Measurements from ENCODE around the gene AP2B1. TPM values are rescaled to one million over a fixed set of nuclear protein-coding genes. Genes with fewer than 3 reads are reported as not detected.
A peak's percentile ranks its signal among the peaks of the same experiment; 100 is the strongest.
"Not testable (repeated sequence)": the region's sequence is repeated elsewhere in the genome, so short reads cannot be mapped to it uniquely, and the experiment has no call there.

Gene AP2B1
- total RNA-seq, 3 donors from 2014 or later, result 119 to 129 (median 126) TPM

DNA sequence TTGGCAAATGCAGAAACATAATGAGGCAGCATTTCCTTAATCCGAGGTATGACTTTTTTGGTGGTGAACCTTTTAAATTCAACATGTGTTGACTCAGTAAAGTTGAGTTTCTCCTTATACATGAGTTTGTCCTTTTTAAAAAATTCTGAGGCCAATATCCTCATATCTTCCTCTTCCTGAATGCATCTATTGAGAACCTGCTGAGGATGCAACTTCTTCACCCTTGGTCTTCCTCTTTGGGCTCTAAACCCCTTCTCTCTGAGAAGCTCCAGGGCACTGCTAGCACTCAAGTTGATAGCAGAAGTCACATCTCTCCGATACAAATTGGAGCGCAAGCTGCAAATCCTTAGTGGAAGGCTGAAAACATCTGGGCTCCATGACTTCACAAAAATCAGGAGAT, 29.8 kb upstream of the AP2B1 start:
- no peak for DNase-seq
- Mint-ChIP-seq H3K27me3 (ENCODE audit: low read depth) (peaks cover 12% of the 10 kb centered on the region), H3K4me1 (ENCODE audit: low read depth) (peaks cover 2% of the 10 kb centered on the region), H3K4me3 (no peak overlapping the region), H3K9me3 (no peaks in the 10 kb centered on the region), H3K36me3 (ENCODE audit: insufficient read depth) (no peaks in the 10 kb centered on the region)
- ATAC-seq, result no peak

DNA sequence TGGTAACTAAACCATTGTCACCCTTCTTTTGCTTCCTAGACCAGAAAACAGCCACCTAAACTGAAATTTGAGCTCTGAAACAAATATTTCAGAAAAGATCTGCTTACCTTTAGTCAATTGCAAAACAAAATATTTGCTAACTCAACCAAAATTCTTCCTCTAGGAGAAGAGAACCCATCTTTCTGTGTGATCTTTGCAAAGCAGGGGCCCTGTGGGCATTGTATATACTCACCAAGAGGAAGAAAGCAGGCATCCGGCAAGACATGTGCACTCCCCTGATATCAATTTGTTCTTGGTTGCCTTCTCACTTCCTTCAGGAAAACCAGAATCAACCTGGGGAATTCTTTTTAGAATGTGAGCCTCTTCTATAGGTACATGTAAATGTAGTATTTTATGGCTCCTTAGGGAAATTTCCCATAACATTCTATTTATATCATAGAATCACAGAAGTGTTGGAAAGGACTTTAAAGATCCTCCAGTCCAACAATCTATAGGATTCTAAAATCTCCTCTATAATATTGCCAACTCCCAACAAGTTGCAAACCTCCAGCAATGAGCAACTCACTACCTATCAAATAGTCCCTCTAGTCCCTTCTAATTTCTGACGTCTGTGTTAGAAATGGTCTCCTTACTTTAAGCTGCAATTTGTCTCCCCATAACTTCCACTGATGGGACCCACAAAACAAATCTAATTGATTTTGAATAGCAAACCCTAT, 27.5 kb upstream of the AP2B1 start:
- no peak overlapping the region for H3K4me3 Mint-ChIP-seq
- no peak for DNase-seq

DNA sequence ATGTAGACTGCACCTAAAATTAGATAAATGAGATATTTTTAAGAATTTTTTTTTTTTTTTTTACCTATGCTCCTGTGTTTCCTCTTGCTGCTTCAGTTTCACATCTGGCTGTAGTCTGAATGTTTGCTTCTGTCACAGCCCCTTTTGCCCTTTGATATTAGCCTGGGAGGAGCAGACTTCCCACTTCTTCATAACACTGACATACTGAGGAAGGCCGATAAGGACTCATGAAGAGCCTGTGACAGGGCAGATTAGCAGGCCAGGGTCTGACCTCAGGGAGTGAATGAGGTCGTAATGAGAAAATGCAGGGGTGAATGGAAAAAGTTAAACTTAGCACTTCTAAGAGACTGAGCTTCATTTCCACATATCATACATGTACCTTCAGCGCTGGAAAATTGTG, 26.4 kb upstream of the AP2B1 start, which contains the start of gene SLFN14:
Gene SLFN14 (minus strand): TSS at position 117 of the 400 bp plus-strand sequence. CDS start 2,757 bp downstream, outside the sequence.
- H3K9me3 Mint-ChIP-seq, result no peaks in the 10 kb centered on the region
- no peaks in the 10 kb centered on the region for H3K36me3 Mint-ChIP-seq (ENCODE audit: insufficient read depth)
- ATAC-seq (no peak), DNase-seq (no peak)
- H3K27me3 Mint-ChIP-seq (ENCODE audit: low read depth), result peaks cover 12% of the 10 kb centered on the region
- H3K4me3 Mint-ChIP-seq, result no peak within 1 kb of the TSS
- H3K4me1 Mint-ChIP-seq (ENCODE audit: low read depth), result peaks cover 2% of the 10 kb centered on the region

More for the DNA sequence above, 27.5 kb upstream of the AP2B1 start:
- no peak for ATAC-seq
- H3K9me3 Mint-ChIP-seq, result no peaks in the 10 kb centered on the region
- H3K27me3 Mint-ChIP-seq (ENCODE audit: low read depth), result peaks cover 12% of the 10 kb centered on the region
- peaks cover 2% of the 10 kb centered on the region for H3K4me1 Mint-ChIP-seq (ENCODE audit: low read depth)
- H3K36me3 Mint-ChIP-seq (ENCODE audit: insufficient read depth), result no peaks in the 10 kb centered on the region

DNA sequence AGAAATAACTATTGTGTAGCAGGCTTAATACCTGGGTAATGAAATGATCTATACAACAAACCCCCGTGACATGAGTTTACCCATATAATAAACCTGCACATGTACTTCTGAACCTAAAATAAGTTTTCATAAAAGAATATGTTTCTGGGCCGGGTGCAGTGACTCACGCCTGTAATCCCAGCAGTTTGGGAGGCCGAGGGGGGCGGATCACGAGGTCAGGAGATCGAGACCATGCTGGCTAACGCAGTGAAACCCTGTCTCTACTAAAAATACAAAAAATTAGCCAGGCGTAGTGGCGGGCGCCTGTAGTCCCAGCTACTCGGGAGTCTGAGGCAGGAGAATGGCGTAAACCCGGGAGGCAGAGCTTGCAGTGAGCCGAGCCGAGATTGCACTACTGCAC, 23.9 kb upstream of the AP2B1 start:
- not testable (repeated sequence) for H3K9me3 Mint-ChIP-seq; DNase-seq; H3K36me3 Mint-ChIP-seq (ENCODE audit: insufficient read depth); H3K4me3 Mint-ChIP-seq; H3K4me1 Mint-ChIP-seq (ENCODE audit: low read depth); ATAC-seq
- H3K27me3 Mint-ChIP-seq (ENCODE audit: low read depth), result peaks cover 11% of the 10 kb centered on the region

DNA sequence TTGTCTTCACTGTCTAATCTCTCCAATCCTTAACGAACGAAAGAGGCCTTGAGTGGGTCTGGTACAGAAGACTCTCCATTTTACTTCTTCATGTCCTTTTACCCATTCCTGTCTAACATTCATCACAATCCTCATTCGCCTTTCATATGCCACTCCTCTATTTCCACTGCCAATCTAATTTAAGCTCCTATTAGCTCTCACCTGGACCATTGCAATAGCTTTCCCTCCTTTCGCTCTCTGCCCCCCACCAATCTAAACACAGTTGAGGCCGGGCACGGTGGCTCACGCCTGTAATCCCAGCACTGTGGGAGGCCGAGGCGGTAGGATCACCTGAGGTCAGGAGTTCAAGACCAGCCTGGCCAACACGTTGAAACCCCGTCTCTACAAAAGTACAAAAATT, 20.2 kb upstream of the AP2B1 start:
- peaks cover 28% of the 10 kb centered on the region for H3K4me1 Mint-ChIP-seq (ENCODE audit: low read depth)
- no peaks in the 10 kb centered on the region for H3K9me3 Mint-ChIP-seq
- peaks cover 3% of the 10 kb centered on the region for H3K36me3 Mint-ChIP-seq (ENCODE audit: insufficient read depth)
- H3K27me3 Mint-ChIP-seq (ENCODE audit: low read depth), result no peaks in the 10 kb centered on the region
- ATAC-seq, result no peak
- DNase-seq, result no peak
- peak overlapping the region; percentile 95 for H3K4me3 Mint-ChIP-seq

DNA sequence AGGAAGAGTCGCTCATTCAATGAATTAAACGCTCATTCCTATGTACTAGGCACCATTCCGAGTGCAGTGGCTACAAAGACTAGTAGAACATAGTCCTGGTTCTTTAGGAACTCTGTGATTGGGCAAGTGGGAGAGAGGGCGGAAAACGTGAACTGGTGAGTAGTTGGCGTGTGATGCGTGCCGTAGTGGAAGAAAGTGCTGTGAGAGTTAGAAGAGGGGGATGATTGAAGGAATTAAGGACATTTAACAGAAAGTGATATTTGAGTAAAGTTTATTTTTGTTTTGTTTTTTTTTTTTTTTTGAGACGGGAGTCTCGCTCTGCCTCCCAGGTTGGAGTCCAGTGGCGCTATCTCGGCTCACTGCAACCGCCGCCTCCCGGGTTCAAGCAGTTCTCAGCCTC, 18.6 kb upstream of the AP2B1 start:
- H3K4me3 Mint-ChIP-seq, result peak overlapping the region; percentile 95
- no peaks in the 10 kb centered on the region for H3K9me3 Mint-ChIP-seq
- peaks cover 28% of the 10 kb centered on the region for H3K4me1 Mint-ChIP-seq (ENCODE audit: low read depth)
- DNase-seq, result peak; percentile 39
- no peaks in the 10 kb centered on the region for H3K27me3 Mint-ChIP-seq (ENCODE audit: low read depth)
- peak; percentile 70 to 75 for ATAC-seq
- peaks cover 3% of the 10 kb centered on the region for H3K36me3 Mint-ChIP-seq (ENCODE audit: insufficient read depth)

DNA sequence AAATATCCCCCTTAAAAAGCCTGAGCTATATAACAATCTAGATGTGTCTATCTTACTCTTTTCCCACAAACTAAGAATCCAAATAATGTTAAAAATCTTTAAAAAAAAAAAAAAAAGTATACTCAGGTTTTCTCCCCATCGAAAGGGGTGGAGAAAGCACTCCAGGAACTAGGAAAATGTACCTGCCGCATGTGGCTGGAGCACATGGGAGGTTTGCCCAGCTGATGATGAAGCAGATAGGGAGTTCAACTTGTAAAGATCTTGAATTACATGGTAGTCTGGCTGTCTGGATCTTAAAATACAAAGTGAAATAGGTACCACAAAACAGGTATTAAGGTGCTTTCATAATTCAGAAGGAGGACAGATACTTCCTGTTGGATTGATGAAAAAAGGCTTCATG, 17.7 kb upstream of the AP2B1 start:
- H3K27me3 Mint-ChIP-seq (ENCODE audit: low read depth), result no peaks in the 10 kb centered on the region
- peak overlapping the region; percentile 95 for H3K4me3 Mint-ChIP-seq
- ATAC-seq (no peak), DNase-seq (no peak)
- no peaks in the 10 kb centered on the region for H3K9me3 Mint-ChIP-seq
- peaks cover 3% of the 10 kb centered on the region for H3K36me3 Mint-ChIP-seq (ENCODE audit: insufficient read depth)
- H3K4me1 Mint-ChIP-seq (ENCODE audit: low read depth), result peaks cover 28% of the 10 kb centered on the region

DNA sequence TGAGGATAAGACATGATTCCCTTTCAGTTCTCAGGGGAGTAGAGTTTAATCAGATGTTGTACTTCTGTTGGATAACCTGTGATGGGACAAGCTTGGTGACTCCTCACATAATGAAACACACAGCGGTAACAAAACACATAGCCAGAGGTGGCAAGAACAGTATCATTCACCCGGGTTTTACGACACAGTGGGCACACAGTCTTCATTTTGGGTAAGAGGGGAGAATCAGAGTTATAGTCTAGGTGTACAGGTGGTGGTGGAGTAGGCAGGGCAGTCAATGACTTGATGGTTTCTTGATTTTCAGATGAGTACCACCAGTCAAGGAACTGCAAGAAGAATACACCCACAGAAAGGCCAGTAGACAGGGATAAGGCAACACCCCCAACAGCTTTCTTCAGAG, 11.4 kb upstream of the AP2B1 start:
- no peak for DNase-seq
- no peak for ATAC-seq
- H3K4me3 Mint-ChIP-seq, result no peak overlapping the region
- no peaks in the 10 kb centered on the region for H3K9me3 Mint-ChIP-seq
- no peaks in the 10 kb centered on the region for H3K27me3 Mint-ChIP-seq (ENCODE audit: low read depth)
- H3K36me3 Mint-ChIP-seq (ENCODE audit: insufficient read depth), result peaks cover 7% of the 10 kb centered on the region
- H3K4me1 Mint-ChIP-seq (ENCODE audit: low read depth), result peaks cover 28% of the 10 kb centered on the region

DNA sequence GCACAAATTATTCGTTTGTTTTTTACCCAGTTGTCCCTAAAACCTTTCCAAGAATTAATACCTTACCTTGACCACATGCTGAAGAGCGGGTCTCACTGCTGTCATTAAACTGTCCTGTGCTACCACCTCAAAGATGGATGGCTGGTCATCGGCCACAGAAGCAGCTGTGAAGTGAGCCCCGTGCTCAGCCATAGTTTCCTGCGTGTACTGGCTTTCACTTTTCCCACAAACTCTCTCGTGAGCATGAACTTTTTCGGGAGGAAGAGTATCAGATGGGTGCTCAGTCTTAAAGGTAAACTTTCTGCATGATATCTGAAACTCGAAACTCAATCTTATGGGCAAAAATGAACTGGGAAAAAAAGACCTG, 9.3 kb upstream of the AP2B1 start:
- no peak for DNase-seq
- peak overlapping the region; percentile 97 for H3K4me3 Mint-ChIP-seq
- no peak for ATAC-seq
- H3K27me3 Mint-ChIP-seq (ENCODE audit: low read depth), result no peaks in the 10 kb centered on the region
- H3K36me3 Mint-ChIP-seq (ENCODE audit: insufficient read depth), result peaks cover 7% of the 10 kb centered on the region
- peaks cover 25% of the 10 kb centered on the region for H3K4me1 Mint-ChIP-seq (ENCODE audit: low read depth)
- no peaks in the 10 kb centered on the region for H3K9me3 Mint-ChIP-seq

DNA sequence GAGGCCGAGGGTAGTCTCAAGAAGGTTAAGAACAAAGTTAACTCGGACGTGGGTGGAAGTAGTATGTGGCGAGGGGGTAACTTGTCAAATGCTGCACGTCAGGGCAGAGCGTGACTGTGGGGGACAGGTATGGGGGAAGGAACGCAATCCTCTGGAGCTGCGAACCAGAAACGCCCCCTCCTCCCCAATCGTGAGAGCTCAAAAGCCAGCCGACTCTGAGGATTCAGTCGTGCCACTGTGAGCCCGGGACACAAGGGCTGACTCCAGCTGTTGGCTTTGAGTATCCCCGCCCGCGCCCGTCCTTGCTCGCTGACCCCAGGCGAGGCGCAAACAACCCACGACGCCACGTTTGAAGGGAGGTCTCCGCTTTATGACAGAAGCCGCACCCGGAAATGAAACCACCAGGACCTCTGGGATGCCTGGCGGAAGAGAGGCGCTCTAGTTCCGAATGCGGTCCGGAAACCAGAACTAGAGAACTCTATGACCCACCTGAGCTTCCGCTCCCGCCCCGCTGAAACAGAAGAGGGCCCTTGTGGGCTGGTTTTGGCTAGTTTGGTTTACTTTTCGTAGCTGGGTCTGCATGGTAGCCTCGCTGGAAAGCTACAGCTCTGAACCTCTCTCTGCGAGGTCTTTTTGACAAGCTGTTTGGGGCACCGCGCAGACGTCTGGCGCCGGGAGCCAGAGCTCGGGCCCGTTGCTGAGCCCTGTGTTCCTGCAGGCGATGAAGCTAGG, 8.8 kb upstream of the AP2B1 start, which contains the start of gene PEX12:
Gene PEX12 (minus strand): TSS at position 375 of the 732 bp plus-strand sequence. CDS start 550 bp downstream, outside the sequence.
- Mint-ChIP-seq H3K4me3 (peak within 1 kb of the TSS; percentile 97), H3K4me1 (ENCODE audit: low read depth) (peaks cover 25% of the 10 kb centered on the region)
- DNase-seq, result peak; percentile 79

DNA sequence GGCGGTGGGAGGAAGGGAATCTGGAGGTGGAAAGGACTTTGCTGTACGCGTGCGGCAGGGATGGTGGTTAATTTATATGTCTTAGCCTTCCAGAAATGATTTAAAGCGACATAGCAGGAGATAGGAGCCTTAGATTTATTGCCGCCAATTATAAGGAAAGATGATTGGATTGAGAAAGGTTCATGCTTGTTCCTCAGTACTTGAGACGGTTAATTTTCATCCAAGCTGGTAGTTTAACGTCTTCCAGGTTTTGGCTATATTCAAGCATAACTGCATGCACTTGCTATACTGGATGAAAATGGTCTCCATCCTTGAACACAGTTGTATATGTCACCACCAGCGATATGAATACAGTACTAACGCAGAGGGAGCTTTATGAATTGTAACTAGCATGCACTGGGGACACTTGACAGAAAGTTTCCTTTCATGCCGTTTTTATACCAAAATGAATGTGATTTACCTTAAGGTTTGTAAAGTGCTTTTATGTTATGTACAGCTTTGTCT, 8.1 kb upstream of the AP2B1 start:
- H3K4me3 Mint-ChIP-seq, result peak overlapping the region; percentile 97
- peaks cover 4% of the 10 kb centered on the region for H3K27me3 Mint-ChIP-seq (ENCODE audit: low read depth)
- no peaks in the 10 kb centered on the region for H3K9me3 Mint-ChIP-seq
- H3K4me1 Mint-ChIP-seq (ENCODE audit: low read depth), result peaks cover 25% of the 10 kb centered on the region
- ATAC-seq (peak in 1 of 2 donors; percentile 22), DNase-seq (no peak)
- peaks cover 7% of the 10 kb centered on the region for H3K36me3 Mint-ChIP-seq (ENCODE audit: insufficient read depth)

More for the DNA sequence above, 8.8 kb upstream of the AP2B1 start, which contains the start of gene PEX12:
- no peaks in the 10 kb centered on the region for H3K9me3 Mint-ChIP-seq
- ATAC-seq, result peak; percentile 97
- H3K27me3 Mint-ChIP-seq (ENCODE audit: low read depth), result peaks cover under 1% of the 10 kb centered on the region
- peaks cover 7% of the 10 kb centered on the region for H3K36me3 Mint-ChIP-seq (ENCODE audit: insufficient read depth)

DNA sequence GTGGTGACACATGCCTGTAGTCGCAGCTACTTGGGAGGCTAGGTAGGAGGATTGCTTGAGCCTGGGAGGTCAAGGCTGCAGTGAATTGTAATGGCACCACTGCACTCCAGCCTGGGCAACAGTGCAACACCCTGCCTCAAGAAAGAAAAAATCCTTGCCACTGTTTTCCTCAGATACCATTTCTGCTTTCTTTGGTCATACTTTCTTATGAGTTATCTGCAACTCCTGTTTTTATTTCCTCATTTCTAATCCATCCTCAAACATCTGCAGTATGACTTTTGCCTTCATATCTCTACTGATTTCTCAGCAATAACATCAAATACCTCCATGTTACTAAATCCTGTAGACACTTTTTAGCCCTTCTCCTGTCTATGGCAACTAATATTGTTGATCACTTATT, 3.1 kb upstream of the AP2B1 start:
- peaks cover 4% of the 10 kb centered on the region for H3K27me3 Mint-ChIP-seq (ENCODE audit: low read depth)
- ATAC-seq (no peak), DNase-seq (no peak)
- H3K4me3 Mint-ChIP-seq, result no peak overlapping the region
- H3K4me1 Mint-ChIP-seq (ENCODE audit: low read depth), result peaks cover 26% of the 10 kb centered on the region
- H3K36me3 Mint-ChIP-seq (ENCODE audit: insufficient read depth), result no peaks in the 10 kb centered on the region
- H3K9me3 Mint-ChIP-seq, result no peaks in the 10 kb centered on the region

DNA sequence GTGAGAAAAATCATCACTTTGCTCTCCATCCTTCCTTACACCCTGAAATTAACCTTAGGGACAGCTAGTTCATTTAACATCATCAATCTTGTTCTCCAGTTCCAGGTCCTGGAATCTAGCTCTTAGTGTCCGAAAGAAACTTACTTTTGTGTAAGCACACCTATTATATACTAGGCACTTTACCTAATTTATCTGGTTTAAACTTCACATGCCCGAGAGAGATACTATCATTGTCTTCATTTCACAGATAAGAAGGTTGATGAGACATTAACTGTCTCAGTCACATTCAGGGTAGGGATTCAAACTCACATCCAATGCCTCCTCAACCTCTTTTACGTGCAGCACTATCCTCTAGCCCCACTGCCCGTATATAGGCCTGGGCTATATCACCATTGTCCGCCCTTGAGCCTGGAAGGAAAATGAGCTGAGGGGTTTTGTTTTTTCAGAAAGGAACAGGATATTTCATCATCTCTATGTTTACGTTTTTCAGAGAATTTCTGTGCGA, 501 bp upstream of the AP2B1 start:
- ATAC-seq (peak in 1 of 2 donors; percentile 11), DNase-seq (no peak)
- H3K9me3 Mint-ChIP-seq, result no peaks in the 10 kb centered on the region
- H3K36me3 Mint-ChIP-seq (ENCODE audit: insufficient read depth), result no peaks in the 10 kb centered on the region
- peak overlapping the region; percentile 96 for H3K4me3 Mint-ChIP-seq
- peaks cover 30% of the 10 kb centered on the region for H3K4me1 Mint-ChIP-seq (ENCODE audit: low read depth)
- peaks cover 4% of the 10 kb centered on the region for H3K27me3 Mint-ChIP-seq (ENCODE audit: low read depth)

DNA sequence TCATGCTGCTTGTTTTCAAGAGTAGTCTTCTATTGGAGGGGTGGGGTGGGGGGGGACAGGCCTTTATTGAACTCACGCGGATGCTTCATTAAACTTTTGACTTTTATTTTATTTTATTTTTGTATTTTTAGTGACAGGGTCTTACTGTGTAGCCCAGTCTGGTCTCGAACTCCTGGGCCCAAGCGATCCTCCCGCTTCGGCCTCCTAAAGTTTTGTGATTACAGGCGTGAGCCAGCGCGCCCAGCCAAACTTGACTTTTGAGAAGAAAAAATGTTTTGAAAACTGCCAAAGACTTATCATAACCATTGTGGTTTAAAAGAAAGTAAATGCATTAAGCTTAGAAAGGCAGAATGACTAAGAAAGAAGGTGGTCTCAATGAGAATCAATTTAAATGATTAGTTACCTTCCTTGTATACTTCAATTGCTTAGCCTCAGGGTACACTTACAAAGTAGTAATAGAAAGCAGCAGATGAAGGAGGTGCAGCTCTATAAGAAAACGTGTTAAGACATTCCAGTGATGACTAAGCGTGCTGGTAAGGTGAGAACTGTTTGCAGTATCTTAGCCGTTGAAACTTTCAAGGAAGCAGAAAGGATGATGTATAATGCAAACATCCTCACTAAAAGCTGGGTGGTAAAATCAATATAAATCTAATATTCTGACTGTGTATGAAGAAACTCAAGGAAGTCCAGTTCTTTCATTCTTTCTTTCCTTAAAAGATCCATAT, 1.2 kb downstream of the AP2B1 start:
- no peaks in the 10 kb centered on the region for H3K9me3 Mint-ChIP-seq
- H3K4me3 Mint-ChIP-seq, result peak overlapping the region; percentile 96
- DNase-seq (no peak), ATAC-seq (peak; percentile 57 to 58)
- no peaks in the 10 kb centered on the region for H3K36me3 Mint-ChIP-seq (ENCODE audit: insufficient read depth)
- H3K27me3 Mint-ChIP-seq (ENCODE audit: low read depth), result peaks cover 3% of the 10 kb centered on the region
- peaks cover 34% of the 10 kb centered on the region for H3K4me1 Mint-ChIP-seq (ENCODE audit: low read depth)

Data from activated T-cell treated with anti-CD3 and anti-CD28 coated beads, Interleukin-2, amount 50 U/mL, for 4 hours (primary cell).